MM.1S (cell line): ENCODE results near the gene HOXA13.
A peak's percentile ranks its signal among the peaks of the same experiment; 100 is the strongest.

Experiments used
- DNase-seq: peaks from one replicate; pipeline ENCODE4 v3.0.0-alpha.2; 2015
- H2AFZ ChIP-seq: fragments of 300-600 bp; sonication (generic); 2 replicates; pipeline ENCODE4 v1.6.0; 2016; ENCODE audit warnings: antibody characterized with exemption, low read length
- H3F3A ChIP-seq: fragments of 300-600 bp; sonication (generic); 2 replicates; pipeline ENCODE4 v1.6.1; 2016; ENCODE audit warnings: mild to moderate bottlenecking, antibody characterized with exemption, low read length, moderate library complexity, mixed read lengths; ENCODE audit not compliant: insufficient read depth
- H3K27ac ChIP-seq: fragments of 300-600 bp; sonication (generic); 2 replicates; pipeline ENCODE4 v1.5.1; 2016; ENCODE audit warnings: mild to moderate bottlenecking, low read length
- H3K27me3 ChIP-seq: fragments of 300-600 bp; sonication (generic); replicated peaks from 2 replicates; pipeline ENCODE4 v1.6.0; 2016; ENCODE audit warnings: low read length; ENCODE audit not compliant: insufficient read depth
- H3K36me3 ChIP-seq: fragments of 300-600 bp; sonication (generic); replicated peaks from 2 replicates; pipeline ENCODE4 v1.6.1; 2016; ENCODE audit warnings: mild to moderate bottlenecking, low read length, mixed read lengths; ENCODE audit not compliant: insufficient read depth
- H3K4me1 ChIP-seq: fragments of 300-600 bp; sonication (generic); 2 replicates; pipeline ENCODE4 v1.6.1; 2016; ENCODE audit warnings: low read length, mixed read lengths
- H3K4me2 ChIP-seq: fragments of 300-600 bp; sonication (generic); 2 replicates; pipeline ENCODE4 v1.6.0; 2016; ENCODE audit warnings: low read depth, low read length
- H3K4me3 ChIP-seq: fragments of 300-600 bp; sonication (generic); 2 replicates; pipeline ENCODE4 v1.5.1; 2016; ENCODE audit warnings: low read length, mixed read lengths
- H3K79me2 ChIP-seq: fragments of 300-600 bp; sonication (generic); 2 replicates; pipeline ENCODE4 v1.6.1; 2016; ENCODE audit warnings: mixed run types, low read length, mixed read lengths
- H3K9ac ChIP-seq: fragments of 300-600 bp; sonication (generic); 2 replicates; pipeline ENCODE4 v1.6.1; 2016; ENCODE audit warnings: low read length, mixed read lengths
- H3K9me2 ChIP-seq: fragments of 300-600 bp; sonication (generic); replicated peaks from 2 replicates; pipeline ENCODE4 v1.6.1; 2016; ENCODE audit warnings: mild to moderate bottlenecking, low read length, mixed read lengths; ENCODE audit not compliant: insufficient read depth
- H3K9me3 ChIP-seq: fragments of 300-600 bp; sonication (generic); replicated peaks from 2 replicates; pipeline ENCODE4 v1.6.1; 2016; ENCODE audit warnings: mild to moderate bottlenecking, low read length, mixed read lengths; ENCODE audit not compliant: insufficient read depth
- H4K20me1 ChIP-seq: fragments of 300-600 bp; sonication (generic); 2 replicates; pipeline ENCODE4 v1.6.1; 2016; ENCODE audit warnings: mild to moderate bottlenecking, low read length, moderate library complexity, mixed read lengths; ENCODE audit not compliant: insufficient read depth
- CTCF ChIP-seq: fragments of 300-600 bp; sonication (generic); IDR thresholded peaks from 2 replicates; pipeline ENCODE4 v1.5.1; 2016; ENCODE audit warnings: antibody characterized with exemption, low read length, mixed read lengths
- EZH2 ChIP-seq: fragments of 300-600 bp; sonication (generic); optimal IDR thresholded peaks from 2 replicates; pipeline ENCODE3; 2017; ENCODE audit warnings: low read depth, mild to moderate bottlenecking, antibody characterized with exemption, low read length, mixed read lengths
- EZH2phosphoT487 ChIP-seq: fragments of 300-600 bp; sonication (generic); IDR thresholded peaks from 2 replicates; pipeline ENCODE4 v1.6.1; 2018; ENCODE audit warnings: antibody characterized with exemption, low read length

Gene HOXA13

GRCh38 chr7:27188386-27189294 lies 11.3 kb downstream of the HOXA13 start:
- Histone ChIP-seq H3K27me3 (peaks cover 96% of the 10 kb centered on the region), H3K9ac (no peak overlapping the region), H3F3A (no peaks in the 10 kb centered on the region), H3K36me3 (no peaks in the 10 kb centered on the region), H3K4me1 (no peaks in the 10 kb centered on the region), H2AFZ (no peak overlapping the region), H3K27ac (no peak overlapping the region), H3K9me3 (no peaks in the 10 kb centered on the region), H3K4me2 (peak overlapping the region; percentile 30; the same call in 1 of the 2 replicates), H4K20me1 (no peaks in the 10 kb centered on the region), H3K79me2 (no peaks in the 10 kb centered on the region), H3K9me2 (no peaks in the 10 kb centered on the region), H3K4me3 (no peak overlapping the region)
- no peak for DNase-seq
- TF ChIP-seq CTCF (no peak), EZH2phosphoT487 (no peak), EZH2 (no peak)

- no peak overlapping the region for H3K4me2 ChIP-seq
- H3K9me2 ChIP-seq: no peaks in the 10 kb centered on the region
- H3K27ac ChIP-seq: no peak overlapping the region
- TF ChIP-seq EZH2phosphoT487: no peak
- TF ChIP-seq CTCF: no peak
- TF ChIP-seq EZH2: peak; percentile 20
- no peak for DNase-seq
- no peak overlapping the region for H2AFZ ChIP-seq
- no peaks in the 10 kb centered on the region for H3F3A ChIP-seq
- no peaks in the 10 kb centered on the region for H4K20me1 ChIP-seq
- no peak overlapping the region for H3K9ac ChIP-seq
- H3K27me3 ChIP-seq: peaks cover 95% of the 10 kb centered on the region
- no peaks in the 10 kb centered on the region for H3K9me3 ChIP-seq
- no peaks in the 10 kb centered on the region for H3K79me2 ChIP-seq
- no peaks in the 10 kb centered on the region for H3K36me3 ChIP-seq
- H3K4me3 ChIP-seq: no peak overlapping the region
- H3K4me1 ChIP-seq: no peaks in the 10 kb centered on the region
Measured at GRCh38 chr7:27187475-27188385, 12.2 kb downstream of the HOXA13 start.

GRCh38 chr7:27186668-27187474 lies 13.0 kb downstream of the HOXA13 start:
- Histone ChIP-seq H3K9ac (no peak overlapping the region), H3K79me2 (no peaks in the 10 kb centered on the region), H3K4me1 (no peaks in the 10 kb centered on the region), H3K27ac (no peak overlapping the region), H3K4me3 (no peak overlapping the region), H3K36me3 (no peaks in the 10 kb centered on the region), H3F3A (no peaks in the 10 kb centered on the region), H3K9me2 (no peaks in the 10 kb centered on the region), H3K27me3 (peaks cover 98% of the 10 kb centered on the region), H2AFZ (no peak overlapping the region), H3K4me2 (no peak overlapping the region), H4K20me1 (no peaks in the 10 kb centered on the region), H3K9me3 (no peaks in the 10 kb centered on the region)
- DNase-seq: no peak
- TF ChIP-seq EZH2 (no peak), CTCF (no peak), EZH2phosphoT487 (no peak)
